Stimulated activated CD8-positive, alpha-beta memory T cell treated with anti-CD3 and anti-CD28 coated beads, Interleukin-15, amount 100 ng/mL, for 48 hours (primary cell): ENCODE data around the gene CDKN2B-AS1.

Experiments
- DNase-seq, 2 donors: peaks; one replicate each; pipeline ENCODE4 v3.0.0-alpha.2; 2020; ENCODE audit warnings: low read depth in 2 of 2

The CDKN2B-AS1 gene

DNA sequence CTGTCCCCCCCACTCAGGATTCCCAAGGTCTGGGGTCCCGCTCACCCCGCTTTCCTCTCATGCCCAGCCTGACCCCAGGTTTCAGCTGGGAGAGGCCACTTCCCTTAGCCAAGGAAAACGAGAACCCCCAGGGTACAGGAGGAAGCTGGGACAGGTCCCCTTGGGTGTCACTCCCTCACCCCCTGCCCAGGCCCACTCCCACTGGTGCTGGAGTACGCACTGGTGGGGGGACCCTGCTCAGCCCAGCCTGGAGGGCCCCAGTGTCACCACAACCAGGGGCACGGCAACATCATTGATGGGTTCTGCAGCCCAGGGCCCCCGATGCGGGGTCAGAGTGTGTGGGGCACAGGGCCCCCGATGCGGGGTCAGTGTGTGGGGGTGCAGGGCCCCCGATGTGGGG, 159.5 kb downstream of the CDKN2B-AS1 start:
- no peak for DNase-seq

DNA sequence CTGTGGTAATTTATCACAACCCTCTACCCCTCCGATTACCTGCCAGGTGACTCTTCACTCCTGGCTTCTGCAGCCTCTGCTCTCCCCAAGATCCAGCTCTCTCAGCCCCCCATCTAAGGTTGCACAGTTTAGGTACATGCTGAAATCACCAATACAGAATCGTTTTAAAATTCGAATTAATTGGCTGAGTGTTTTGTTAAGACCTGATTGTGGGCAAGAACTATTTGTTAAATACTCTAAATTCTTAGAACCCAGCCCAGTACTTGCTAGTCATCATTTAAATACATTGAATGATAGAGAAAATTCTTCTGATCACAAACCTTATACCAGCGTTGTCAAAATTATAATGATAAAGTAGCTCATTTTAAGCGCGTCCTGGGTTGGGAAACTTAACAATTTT, 162.0 kb downstream of the CDKN2B-AS1 start:
- no peak for DNase-seq

DNA sequence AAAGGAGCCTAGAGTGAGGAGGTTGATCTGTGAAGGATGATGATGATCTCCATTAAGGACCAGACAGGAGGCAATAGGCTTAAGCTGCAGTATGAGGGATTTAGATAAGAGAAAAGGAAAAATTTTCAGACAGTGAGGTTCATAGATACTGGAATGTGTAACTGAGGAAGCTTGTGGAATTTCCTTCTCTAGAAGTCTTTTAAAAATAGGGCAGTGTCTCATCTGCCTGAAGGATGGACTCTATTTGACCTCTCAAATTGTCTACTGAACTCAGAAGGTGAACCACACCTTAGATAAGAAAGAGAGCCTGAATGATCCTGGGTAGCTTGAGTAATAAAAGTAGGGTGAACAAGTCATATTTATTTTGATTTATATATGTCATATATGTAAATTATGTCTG, 162.7 kb downstream of the CDKN2B-AS1 start:
- no peak for DNase-seq

DNA sequence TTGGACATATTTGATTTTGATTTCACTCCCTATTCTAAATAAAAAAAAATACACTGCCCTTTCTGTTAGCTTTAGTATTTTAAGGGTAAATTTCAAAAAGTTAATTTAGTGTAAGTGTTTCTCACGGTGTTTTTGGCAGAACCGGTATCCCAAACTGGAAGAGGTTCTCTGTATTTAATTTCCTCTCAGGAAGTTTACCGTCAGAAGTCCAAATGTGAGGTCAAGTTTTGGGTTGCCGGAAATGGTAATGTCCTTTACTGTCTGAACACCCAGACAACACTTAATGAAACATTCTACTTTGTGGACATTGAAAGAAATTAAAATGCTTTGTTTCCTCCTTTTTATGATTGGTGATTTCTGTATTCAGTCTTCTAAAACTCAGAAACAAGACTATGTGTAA, 163.2 kb downstream of the CDKN2B-AS1 start:
- DNase-seq, result no peak

DNA sequence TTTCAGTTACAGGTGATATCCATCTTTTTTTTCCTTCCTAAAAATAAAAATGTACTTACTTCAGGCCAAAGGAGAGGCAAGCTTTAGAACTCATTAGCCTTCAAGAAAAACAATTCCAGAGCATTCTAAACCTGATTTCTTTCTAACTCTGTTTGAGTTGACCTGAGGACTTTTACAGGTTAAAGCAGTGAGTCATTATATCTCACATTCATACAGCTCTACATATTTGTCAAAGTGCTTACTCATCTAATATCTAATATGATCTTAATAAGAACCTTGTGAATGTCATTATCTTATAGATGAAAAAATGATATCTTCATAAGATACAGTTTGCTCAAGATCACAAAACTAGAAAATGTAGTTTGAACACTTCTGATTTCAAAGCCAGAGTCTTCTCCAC, 163.7 kb downstream of the CDKN2B-AS1 start:
- no peak for DNase-seq

DNA sequence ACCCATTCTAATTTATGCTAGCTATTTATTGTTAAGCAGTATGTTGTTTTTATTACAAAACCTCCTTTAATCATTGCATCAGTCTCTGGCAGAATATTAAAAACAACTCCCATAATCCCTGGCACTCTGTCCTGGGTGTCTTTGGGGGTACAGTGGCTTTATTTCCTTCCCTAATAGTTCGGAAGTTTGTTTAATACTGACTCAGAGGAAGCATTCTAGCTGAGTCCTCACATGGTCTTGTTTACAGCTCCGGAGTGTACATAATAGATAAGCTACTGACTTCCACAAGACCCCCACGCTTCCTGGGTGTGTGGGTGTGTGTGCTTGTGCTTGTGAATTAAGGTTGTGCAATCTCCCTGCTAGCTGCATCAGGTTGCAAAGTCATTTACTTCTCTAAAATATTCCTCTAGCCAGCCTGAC, 164.3 kb downstream of the CDKN2B-AS1 start:
- DNase-seq, result no peak

DNA sequence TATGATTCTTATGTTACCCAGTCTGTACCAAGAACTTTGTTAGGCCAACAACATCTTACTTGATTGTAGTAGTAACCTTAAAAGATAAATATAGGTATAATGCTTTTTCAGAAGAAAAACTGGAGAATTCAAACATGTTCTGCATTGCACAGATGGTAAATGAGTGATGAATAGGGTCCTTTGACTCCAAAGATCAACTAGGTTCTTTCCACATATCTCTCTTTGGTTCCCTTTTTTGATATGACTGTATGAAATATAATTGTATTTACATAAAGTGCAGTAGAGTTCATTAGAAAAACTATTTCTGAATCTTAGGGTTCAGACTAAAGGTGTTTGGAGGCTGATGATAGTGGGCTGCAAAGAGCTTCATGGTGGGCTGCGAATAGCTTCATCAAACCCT, 165.0 kb downstream of the CDKN2B-AS1 start:
- DNase-seq, result no peak

DNA sequence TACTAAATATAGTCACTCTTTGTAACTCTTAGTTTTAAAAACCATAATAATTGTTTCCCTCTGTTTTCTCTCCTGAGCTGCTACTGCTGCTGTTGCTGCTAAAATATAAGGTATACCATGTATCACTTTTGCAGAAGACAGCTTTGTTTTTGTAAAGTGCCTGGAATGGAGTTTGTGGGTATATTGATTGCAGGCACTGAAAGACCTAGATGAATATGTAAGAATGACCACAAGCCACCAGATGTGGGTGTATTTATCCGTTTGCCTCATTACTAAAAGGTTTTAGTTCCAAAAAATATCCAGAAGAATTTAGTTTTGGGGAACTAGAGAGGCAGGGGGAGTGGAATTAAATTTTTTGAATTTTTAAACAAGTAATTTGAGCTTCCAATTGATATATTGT, 165.6 kb downstream of the CDKN2B-AS1 start:
- DNase-seq, result no peak

DNA sequence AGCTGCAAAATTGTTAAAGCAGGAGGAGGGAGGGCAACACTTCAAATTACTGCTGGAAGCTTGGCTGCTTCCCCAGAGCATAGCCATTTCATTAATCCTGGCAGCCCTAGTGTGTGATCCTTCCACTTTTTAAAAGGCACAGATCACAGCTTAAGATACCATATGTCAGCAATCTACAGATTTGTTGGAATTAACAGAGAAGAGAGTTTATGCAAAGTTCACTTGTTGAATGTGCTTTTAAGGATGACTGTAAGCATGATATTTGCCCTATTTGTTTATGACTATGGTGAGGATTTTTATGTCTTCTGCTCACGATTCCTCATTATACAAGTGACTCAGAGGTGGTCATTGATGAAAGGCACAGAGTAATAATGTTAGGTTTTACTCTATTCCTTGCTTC, 170.6 kb downstream of the CDKN2B-AS1 start:
- no peak for DNase-seq

DNA sequence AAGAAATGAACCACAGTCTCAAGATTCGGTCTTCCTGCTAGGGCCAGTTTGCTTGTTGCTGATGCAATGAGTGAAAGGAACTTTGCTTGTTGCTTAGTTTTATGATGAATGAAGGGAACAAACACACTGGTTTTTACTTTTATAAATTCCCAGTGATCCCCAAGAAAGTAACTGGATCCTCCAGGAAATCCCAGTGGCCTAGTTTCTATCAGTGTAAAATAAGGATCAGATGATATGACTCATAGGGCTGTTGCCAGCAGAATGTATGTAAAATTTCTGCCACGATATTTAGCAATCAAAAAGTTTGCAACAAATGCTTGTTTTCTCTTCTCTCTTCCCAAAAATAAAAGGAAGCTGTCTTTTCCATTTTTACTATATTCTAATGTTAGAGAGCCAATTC, 174.7 kb downstream of the CDKN2B-AS1 start:
- no peak for DNase-seq

DNA sequence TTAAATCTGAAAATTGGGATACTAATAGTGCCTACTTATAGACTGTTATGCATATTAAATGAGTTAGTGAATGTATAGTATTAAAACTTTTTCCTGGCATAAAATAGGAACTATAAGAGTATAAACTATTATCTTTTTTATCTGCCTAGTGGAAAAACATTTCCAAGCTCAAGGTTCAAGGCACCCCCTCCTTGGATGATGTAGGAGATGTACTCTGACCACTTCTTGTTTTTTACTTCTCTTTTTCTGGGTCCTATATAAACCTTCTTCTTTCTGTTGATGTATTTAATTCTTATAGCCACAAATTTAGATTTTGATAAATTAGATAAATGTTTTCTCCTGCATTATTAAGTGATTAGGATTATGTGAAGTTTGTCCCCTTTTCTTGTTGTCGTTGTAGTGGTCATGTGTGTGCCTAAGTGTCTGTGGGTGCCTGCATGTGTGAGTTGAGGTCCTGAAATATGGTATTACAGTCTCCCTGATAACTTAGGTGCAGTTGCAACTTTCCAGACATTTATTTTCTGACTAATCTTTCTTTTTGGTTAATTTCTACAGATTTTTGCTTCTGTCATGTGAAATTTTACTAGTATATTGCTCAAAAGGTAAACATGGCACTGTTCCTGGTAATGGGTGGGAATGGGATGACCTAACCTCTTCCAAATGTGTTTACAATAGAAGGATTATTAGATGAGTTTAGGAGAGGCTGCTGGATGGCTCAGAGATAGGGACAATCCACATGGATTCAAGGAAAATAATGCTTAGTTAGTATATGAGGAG, 175.3 kb downstream of the CDKN2B-AS1 start:
- DNase-seq, result no peak
